Hematopoietic multipotent progenitor cell treated with erythropoietin and hydrocortisone succinate and interleukin-3 and kit ligand, for 4 days (in vitro differentiated cells): Measurements from ENCODE around the gene GRIK2.

Experiments
- DNase-seq: peaks from one replicate; pipeline ENCODE4 v3.0.0-alpha.2; 2015

The GRIK2 gene

GRCh38 chr6:101811108-101811507 is 417.6 kb downstream of the GRIK2 start:
- no peak for DNase-seq

GRCh38 chr6:101816716-101817115 is 423.2 kb downstream of the GRIK2 start:
- DNase-seq = no peak

- DNase-seq = no peak
Measured at GRCh38 chr6:101818051-101818450, 424.5 kb downstream of the GRIK2 start.

GRCh38 chr6:101824551-101825345 is 431.2 kb downstream of the GRIK2 start:
- no peak for DNase-seq

- DNase-seq = no peak
Measured at GRCh38 chr6:101826269-101826668, 432.8 kb downstream of the GRIK2 start.

- no peak for DNase-seq
Measured at GRCh38 chr6:101826678-101827077, 433.2 kb downstream of the GRIK2 start.

- no peak for DNase-seq
Measured at GRCh38 chr6:101830501-101831031, 437.1 kb downstream of the GRIK2 start.

- DNase-seq = no peak
Measured at GRCh38 chr6:101832371-101832770, 438.9 kb downstream of the GRIK2 start.

GRCh38 chr6:101840100-101840499 is 446.6 kb downstream of the GRIK2 start:
- DNase-seq = no peak

- no peak for DNase-seq
Measured at GRCh38 chr6:101845172-101845571, 451.7 kb downstream of the GRIK2 start.

- DNase-seq = no peak
Measured at GRCh38 chr6:101845621-101846020, 452.1 kb downstream of the GRIK2 start.

GRCh38 chr6:101847690-101848089 is 454.2 kb downstream of the GRIK2 start:
- no peak for DNase-seq

GRCh38 chr6:101851911-101852310 is 458.4 kb downstream of the GRIK2 start:
- no peak for DNase-seq

- no peak for DNase-seq
Measured at GRCh38 chr6:101853231-101854085, 459.9 kb downstream of the GRIK2 start.

GRCh38 chr6:101876431-101876830 is 482.9 kb downstream of the GRIK2 start:
- DNase-seq = no peak

- no peak for DNase-seq
Measured at GRCh38 chr6:101878554-101879276, 485.2 kb downstream of the GRIK2 start.

- DNase-seq = no peak
Measured at GRCh38 chr6:101879782-101880181, 486.3 kb downstream of the GRIK2 start.

GRCh38 chr6:101883505-101883904 is 490.0 kb downstream of the GRIK2 start:
- no peak for DNase-seq

GRCh38 chr6:101887532-101887931 is 494.0 kb downstream of the GRIK2 start:
- no peak for DNase-seq

GRCh38 chr6:101907356-101908217 is 514.1 kb downstream of the GRIK2 start:
- DNase-seq = no peak

GRCh38 chr6:101909366-101909765 is 515.9 kb downstream of the GRIK2 start:
- DNase-seq = no peak

GRCh38 chr6:101912311-101912710 is 518.8 kb downstream of the GRIK2 start:
- DNase-seq = no peak
